Bronchial epithelial cell (primary cell): ENCODE data around the gene NDUFS3. TPM values are rescaled to one million over a fixed set of nuclear protein-coding genes. Genes with fewer than 3 reads are reported as not detected.

Experiments
- DNase-seq: peaks from one replicate; pipeline ENCODE4 v3.0.0-alpha.2; 2010; ENCODE audit warnings: low read depth
- FAIRE-seq: peaks from 2 replicates; lab custom pipeline; 2011; peaks lifted over from hg19 to GRCh38; lab: Jason Lieb, UNC
- H3K27me3 ChIP-seq: 2 replicates; pipeline ENCODE4 v1.5.1; 2011; ENCODE audit warnings: low read length; ENCODE audit not compliant: control insufficient read depth, insufficient read depth
- H3K36me3 ChIP-seq: 2 replicates; pipeline ENCODE4 v1.5.1; 2011; ENCODE audit warnings: low read length; ENCODE audit not compliant: control insufficient read depth, insufficient read depth
- H3K4me3 ChIP-seq: 2 replicates; pipeline ENCODE4 v1.5.1; 2011; ENCODE audit warnings: mild to moderate bottlenecking, low read depth, low read length, control low read depth
- total RNA-seq: library from RNA; depleted of rRNA; stranded (reverse); fragments of >200 nt; gene quantifications from 2 replicates; pipeline ENCODE4 v1.2.1, GENCODE V29; 2014
- TF ChIP-seq, protein P1 (sequence below): IDR thresholded peaks from 2 replicates; pipeline ENCODE4 v1.5.1; 2011; ENCODE audit warnings: mild to moderate bottlenecking, moderate library complexity, low read length, control low read depth, inconsistent platforms; ENCODE audit not compliant: insufficient read depth, severe bottlenecking

Gene NDUFS3
- total RNA-seq, 1 donor from 2014 or later = 67.7 TPM

- DNase-seq = no peak
- TF ChIP-seq, protein P1, sequence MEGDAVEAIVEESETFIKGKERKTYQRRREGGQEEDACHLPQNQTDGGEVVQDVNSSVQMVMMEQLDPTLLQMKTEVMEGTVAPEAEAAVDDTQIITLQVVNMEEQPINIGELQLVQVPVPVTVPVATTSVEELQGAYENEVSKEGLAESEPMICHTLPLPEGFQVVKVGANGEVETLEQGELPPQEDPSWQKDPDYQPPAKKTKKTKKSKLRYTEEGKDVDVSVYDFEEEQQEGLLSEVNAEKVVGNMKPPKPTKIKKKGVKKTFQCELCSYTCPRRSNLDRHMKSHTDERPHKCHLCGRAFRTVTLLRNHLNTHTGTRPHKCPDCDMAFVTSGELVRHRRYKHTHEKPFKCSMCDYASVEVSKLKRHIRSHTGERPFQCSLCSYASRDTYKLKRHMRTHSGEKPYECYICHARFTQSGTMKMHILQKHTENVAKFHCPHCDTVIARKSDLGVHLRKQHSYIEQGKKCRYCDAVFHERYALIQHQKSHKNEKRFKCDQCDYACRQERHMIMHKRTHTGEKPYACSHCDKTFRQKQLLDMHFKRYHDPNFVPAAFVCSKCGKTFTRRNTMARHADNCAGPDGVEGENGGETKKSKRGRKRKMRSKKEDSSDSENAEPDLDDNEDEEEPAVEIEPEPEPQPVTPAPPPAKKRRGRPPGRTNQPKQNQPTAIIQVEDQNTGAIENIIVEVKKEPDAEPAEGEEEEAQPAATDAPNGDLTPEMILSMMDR = no peak
- H3K27me3 ChIP-seq = no peaks in the 10 kb centered on the region
- H3K36me3 ChIP-seq = peaks cover 3% of the 10 kb centered on the region
- FAIRE-seq = no peak
- H3K4me3 ChIP-seq = peak overlapping the region; percentile 88
These were observed 13.9 kb upstream of the NDUFS3 start for GRCh38 chr11:47564933-47565339.

- Histone ChIP-seq H3K4me3 (peak within 1 kb of the TSS; percentile 88), H3K36me3 (peaks cover 3% of the 10 kb centered on the region), H3K27me3 (no peaks in the 10 kb centered on the region)
- FAIRE-seq = no peak
- TF ChIP-seq, protein P1 = no peak
- DNase-seq = peak; percentile 33
These were observed 13.3 kb upstream of the NDUFS3 start, which contains the start of gene PTPMT1 for GRCh38 chr11:47565340-47566148. PTPMT1 (plus strand) TSS chr11:47565599; CDS start chr11:47565623, 24 bp downstream.

- Histone ChIP-seq H3K27me3 (no peaks in the 10 kb centered on the region), H3K4me3 (peak overlapping the region; percentile 88), H3K36me3 (peaks cover 3% of the 10 kb centered on the region)
- TF ChIP-seq, protein P1 = no peak
- DNase-seq = no peak
- FAIRE-seq = no peak
These were observed 12.7 kb upstream of the NDUFS3 start for GRCh38 chr11:47566149-47566698.

DNA sequence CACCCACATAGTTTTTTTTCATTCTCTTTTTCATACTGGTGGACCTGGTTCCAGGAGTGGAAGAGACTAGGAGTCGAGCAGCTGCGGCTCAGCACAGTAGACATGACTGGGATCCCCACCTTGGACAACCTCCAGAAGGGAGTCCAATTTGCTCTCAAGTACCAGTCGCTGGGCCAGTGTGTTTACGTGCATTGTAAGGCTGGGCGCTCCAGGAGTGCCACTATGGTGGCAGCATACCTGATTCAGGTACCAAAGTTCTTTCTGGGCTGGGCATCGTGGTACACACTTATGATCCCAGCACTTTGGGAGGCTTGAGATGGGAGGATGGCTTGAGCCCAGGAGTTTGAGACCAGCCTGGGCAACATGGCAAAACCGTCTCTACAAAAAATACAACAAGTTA is 9.2 kb upstream of the NDUFS3 start:
- no peak for DNase-seq
- TF ChIP-seq, protein P1 = no peak
- Histone ChIP-seq H3K36me3 (peaks cover 12% of the 10 kb centered on the region), H3K27me3 (no peaks in the 10 kb centered on the region), H3K4me3 (no peak overlapping the region)
- no peak for FAIRE-seq

- no peaks in the 10 kb centered on the region for H3K27me3 ChIP-seq
- TF ChIP-seq, protein P1 = no peak
- DNase-seq (no peak), FAIRE-seq (no peak)
- peaks cover 14% of the 10 kb centered on the region for H3K36me3 ChIP-seq
- H3K4me3 ChIP-seq = no peak overlapping the region
These were observed 8.1 kb upstream of the NDUFS3 start for GRCh38 chr11:47570651-47571356.
